Brain microvascular endothelial cell (primary cell): ENCODE results near the gene IGFALS.

ENCODE experiments used
- DNase-seq: peaks from one replicate; pipeline ENCODE4 v3.0.0-alpha.2; 2020
- H3K27ac ChIP-seq: fragments of 250-450 bp; sonication (Bioruptor Pico); 2 replicates; pipeline ENCODE4 v1.5.1; 2020; ENCODE audit warnings: mild to moderate bottlenecking, moderate library complexity
- H3K27me3 ChIP-seq: fragments of 250-450 bp; sonication (Bioruptor Pico); replicated peaks from 2 replicates; pipeline ENCODE4 v1.5.1; 2020; ENCODE audit warnings: mild to moderate bottlenecking
- H3K36me3 ChIP-seq: fragments of 250-450 bp; sonication (Bioruptor Pico); replicated peaks from 2 replicates; pipeline ENCODE4 v1.5.1; 2020; ENCODE audit warnings: mild to moderate bottlenecking
- H3K4me3 ChIP-seq: 2 replicates; pipeline ENCODE4 v1.5.1; 2011; ENCODE audit warnings: low read depth, mild to moderate bottlenecking, control low read depth, low read length, moderate library complexity
- in situ Hi-C: cut with HindIII; loops from 2 replicates; pipeline ENCODE4 v1.10.0; 2017; ENCODE audit warnings: low sequenced_read_pairs, low pct_ligation_motif_present
- TF ChIP-seq, protein P1 (sequence below): IDR thresholded peaks from 2 replicates; pipeline ENCODE4 v1.5.1; 2011; ENCODE audit warnings: low read depth, mild to moderate bottlenecking, moderate library complexity, low read length, control low read depth, inconsistent platforms; ENCODE audit errors: missing control alignments

IGFALS gene

DNA sequence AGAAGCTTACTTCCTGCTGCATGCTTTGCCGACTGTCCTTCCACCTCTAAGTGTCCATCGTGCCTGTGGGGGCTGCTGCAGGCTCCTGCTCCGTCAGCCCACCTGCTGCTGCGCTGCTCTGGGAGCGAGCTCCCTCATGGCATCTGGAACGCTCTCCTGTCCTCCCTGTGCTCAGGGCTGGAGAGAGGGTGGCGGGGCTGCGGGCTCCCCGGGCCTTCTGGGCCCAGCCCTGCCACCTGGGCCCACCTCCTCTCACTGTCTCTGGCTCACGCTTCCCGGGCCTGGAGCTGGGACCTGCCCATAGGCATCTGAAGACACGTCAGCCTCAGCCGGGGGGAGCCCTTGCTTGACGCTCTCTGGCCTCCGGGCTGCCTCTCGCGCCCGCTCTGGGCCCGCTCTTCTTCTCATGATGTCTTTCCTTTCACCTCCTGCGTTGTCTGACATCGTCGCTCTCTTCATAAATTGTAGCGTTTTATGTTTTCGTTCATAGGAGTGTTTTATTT is 49.1 kb downstream of the IGFALS start:
- Histone ChIP-seq H3K4me3 (no peak overlapping the region), H3K36me3 (peaks cover 46% of the 10 kb centered on the region), H3K27me3 (no peaks in the 10 kb centered on the region), H3K27ac (no peak overlapping the region)
- TF ChIP-seq, protein P1, sequence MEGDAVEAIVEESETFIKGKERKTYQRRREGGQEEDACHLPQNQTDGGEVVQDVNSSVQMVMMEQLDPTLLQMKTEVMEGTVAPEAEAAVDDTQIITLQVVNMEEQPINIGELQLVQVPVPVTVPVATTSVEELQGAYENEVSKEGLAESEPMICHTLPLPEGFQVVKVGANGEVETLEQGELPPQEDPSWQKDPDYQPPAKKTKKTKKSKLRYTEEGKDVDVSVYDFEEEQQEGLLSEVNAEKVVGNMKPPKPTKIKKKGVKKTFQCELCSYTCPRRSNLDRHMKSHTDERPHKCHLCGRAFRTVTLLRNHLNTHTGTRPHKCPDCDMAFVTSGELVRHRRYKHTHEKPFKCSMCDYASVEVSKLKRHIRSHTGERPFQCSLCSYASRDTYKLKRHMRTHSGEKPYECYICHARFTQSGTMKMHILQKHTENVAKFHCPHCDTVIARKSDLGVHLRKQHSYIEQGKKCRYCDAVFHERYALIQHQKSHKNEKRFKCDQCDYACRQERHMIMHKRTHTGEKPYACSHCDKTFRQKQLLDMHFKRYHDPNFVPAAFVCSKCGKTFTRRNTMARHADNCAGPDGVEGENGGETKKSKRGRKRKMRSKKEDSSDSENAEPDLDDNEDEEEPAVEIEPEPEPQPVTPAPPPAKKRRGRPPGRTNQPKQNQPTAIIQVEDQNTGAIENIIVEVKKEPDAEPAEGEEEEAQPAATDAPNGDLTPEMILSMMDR = no peak
- DNase-seq = no peak
- in situ Hi-C loops = no loop called here

DNA sequence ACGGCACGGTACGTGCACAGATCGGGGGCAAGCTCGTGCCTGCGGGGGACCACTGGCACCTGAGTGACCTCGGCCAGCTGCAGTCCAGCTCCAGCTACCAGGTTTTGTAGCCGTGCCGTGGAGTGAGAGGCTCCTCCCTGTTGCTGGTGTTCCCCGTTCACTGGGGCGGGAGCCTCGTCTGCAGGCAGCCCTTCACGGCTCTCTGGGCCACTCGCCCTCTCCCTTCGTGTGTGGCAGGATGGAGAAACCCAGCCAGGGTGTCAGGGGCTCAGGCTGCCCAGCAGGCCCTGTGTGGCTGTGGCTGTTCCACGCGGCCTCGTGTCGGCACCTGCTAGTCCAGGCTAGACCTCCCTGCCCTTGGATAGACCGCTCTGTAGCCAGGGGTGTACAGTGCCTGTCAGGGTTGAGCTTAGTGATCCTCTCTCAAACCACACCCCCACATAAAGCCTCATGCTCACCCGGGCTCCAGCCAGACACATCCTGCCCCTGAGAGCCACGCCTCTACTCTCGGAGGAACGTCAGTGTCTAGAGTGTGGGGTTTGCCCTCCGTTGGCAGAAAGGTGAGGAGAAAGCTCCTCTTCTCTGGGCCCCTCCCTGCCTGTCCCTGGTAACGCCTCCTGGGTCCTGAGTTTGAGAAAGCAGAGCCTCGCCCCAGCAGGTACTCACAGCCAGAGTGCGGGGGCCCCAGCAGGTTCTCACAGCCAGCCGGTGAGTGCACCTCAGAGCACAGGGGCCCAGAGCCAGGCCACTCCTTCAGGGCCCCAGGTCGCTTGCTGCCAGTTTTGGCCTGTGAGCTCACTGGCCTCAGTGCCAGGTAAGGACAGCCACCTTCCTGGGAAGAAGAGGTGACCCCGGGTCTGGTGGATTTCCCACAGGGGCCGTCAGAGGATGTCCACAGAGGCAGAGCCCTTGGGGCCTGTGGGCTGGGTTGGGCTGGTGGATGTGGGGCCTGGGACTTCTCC is 49.8 kb downstream of the IGFALS start:
- peaks cover 38% of the 10 kb centered on the region for H3K36me3 ChIP-seq
- in situ Hi-C loops = no loop called here
- DNase-seq = no peak
- no peaks in the 10 kb centered on the region for H3K27me3 ChIP-seq
- TF ChIP-seq, protein P1 = no peak
- H3K4me3 ChIP-seq = no peak overlapping the region
- H3K27ac ChIP-seq = no peak overlapping the region

DNA sequence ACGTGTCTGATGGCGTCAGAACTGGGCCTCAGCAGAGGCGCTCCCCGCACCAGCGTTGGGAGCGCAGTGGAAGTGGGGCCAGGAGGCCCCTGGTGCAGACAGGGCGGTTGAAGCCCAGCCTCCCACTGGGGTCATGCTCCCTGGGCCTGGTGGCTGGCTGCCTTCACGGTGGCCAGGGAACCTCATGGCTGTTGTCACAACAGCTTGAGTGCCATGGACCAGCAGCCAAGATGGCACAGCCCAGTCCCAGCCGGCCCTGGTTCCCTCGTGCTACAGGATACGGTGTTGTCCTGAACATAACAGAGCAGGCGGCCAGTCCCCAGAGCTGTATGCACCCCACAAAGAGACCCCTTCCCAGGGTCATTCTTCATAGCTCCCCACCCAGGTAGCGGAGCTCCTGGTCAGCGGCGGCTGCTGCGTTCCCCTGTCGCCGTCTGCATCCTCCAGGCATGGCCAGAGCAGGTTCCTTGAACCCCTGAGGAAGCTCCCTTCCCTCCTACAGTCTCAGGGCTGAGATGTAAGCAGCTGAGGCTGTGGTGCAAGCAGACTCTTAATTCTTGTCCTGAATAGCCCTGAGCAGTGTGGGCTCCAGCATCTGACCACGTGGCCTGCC is 51.8 kb downstream of the IGFALS start:
- no peak overlapping the region for H3K27ac ChIP-seq
- H3K27me3 ChIP-seq = no peaks in the 10 kb centered on the region
- TF ChIP-seq, protein P1 = no peak
- in situ Hi-C loops = no loop called here
- H3K4me3 ChIP-seq = no peak overlapping the region
- no peak for DNase-seq
- H3K36me3 ChIP-seq = peaks cover 26% of the 10 kb centered on the region

DNA sequence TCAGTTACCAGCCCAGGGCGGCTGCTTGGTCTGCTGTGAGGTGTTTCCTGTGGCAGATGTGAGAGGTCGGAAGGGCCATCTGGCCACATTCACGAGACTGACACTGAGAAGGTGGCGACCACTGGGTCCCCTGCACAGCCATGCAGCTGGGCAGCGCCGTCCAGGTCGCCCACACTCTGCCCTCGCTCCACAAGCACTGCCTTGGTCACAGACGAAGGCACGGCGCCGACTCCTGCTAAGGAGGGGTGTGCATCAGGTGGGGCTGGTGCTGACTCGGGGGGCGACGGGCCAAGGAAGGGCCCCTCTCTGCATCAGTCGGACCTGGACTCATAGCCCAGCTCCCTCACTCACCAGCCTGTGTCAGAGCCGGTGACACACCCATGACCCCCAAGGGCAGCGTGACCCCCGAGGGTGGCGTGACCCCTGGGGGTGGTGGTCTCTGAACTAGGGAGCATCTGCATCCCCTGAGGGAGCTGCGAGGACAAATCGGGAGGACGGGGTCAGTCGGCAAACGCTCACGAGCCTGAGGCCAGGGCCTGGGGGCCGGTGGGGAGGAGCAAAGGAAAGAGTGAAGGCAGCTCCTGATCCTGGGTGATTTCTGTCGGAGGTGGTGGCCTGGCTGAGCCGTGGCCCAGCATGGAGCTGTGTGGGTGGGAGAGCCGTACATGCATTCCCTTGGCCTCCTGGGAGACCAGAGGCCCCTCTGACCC is 52.6 kb downstream of the IGFALS start:
- DNase-seq = no peak
- no peaks in the 10 kb centered on the region for H3K27me3 ChIP-seq
- H3K36me3 ChIP-seq = peaks cover 26% of the 10 kb centered on the region
- H3K4me3 ChIP-seq = no peak overlapping the region
- H3K27ac ChIP-seq = no peak overlapping the region
- in situ Hi-C loops = no loop called here
- TF ChIP-seq, protein P1 = no peak
